Measurements from ENCODE around the gene IFI30. TPM values are rescaled to one million over a fixed set of nuclear protein-coding genes. Genes with fewer than 3 reads are reported as not detected.

Gene IFI30
- total and polyA plus RNA-seq, 4 donors = 205 to 1,883 (median 526) TPM

- H3K9ac ChIP-seq (ENCODE audit: insufficient read depth in 1 of 2, low read length in 2 of 2) = no peak overlapping the region
- no peaks in the 10 kb centered on the region for H3K4me1 ChIP-seq (ENCODE audit: control insufficient read depth in 5 of 5, insufficient read depth in 5 of 5, low read length in 5 of 5)
- H3K27ac ChIP-seq (ENCODE audit: low read depth in 1 of 2, low read length in 1 of 2) = no peak overlapping the region
- no peak for TF ChIP-seq CTCF (IDR thresholded peaks at IDR 0.05; ENCODE audit: control extremely low read depth, extremely low read depth)
- peaks cover 0 to 43% (median 22%) of the 10 kb centered on the region in 4 donors for H3K36me3 ChIP-seq (ENCODE audit: control insufficient read depth in 4 of 4, insufficient read depth in 4 of 4, low read length in 4 of 4)
- 92 to 96% methylated on average over 16 of the region's 16 CpGs for WGBS, 2 donors
- no peak for ATAC-seq (ENCODE audit: insufficient read depth, low FRiP score)
- no peak for DNase-seq
- H3K9me3 ChIP-seq (ENCODE audit: control insufficient read depth in 4 of 4, insufficient read depth in 3 of 4, low read length in 3 of 4) = no peaks in the 10 kb centered on the region
- no peaks in the 10 kb centered on the region for H3K27me3 ChIP-seq (ENCODE audit: control insufficient read depth in 3 of 3, insufficient read depth in 3 of 3, low read length in 2 of 3)
- no peak overlapping the region for H3K4me3 ChIP-seq
These were observed 29.3 kb upstream of the IFI30 start for GRCh38 chr19:18144361-18144760.

GRCh38 chr19:18144906-18145305, 28.7 kb upstream of the IFI30 start:
- Histone ChIP-seq H3K36me3 (ENCODE audit: control insufficient read depth in 4 of 4, insufficient read depth in 4 of 4, low read length in 4 of 4) (peaks cover 0 to 45% (median 22%) of the 10 kb centered on the region in 4 donors), H3K4me3 (no peak overlapping the region), H3K9me3 (ENCODE audit: control insufficient read depth in 4 of 4, insufficient read depth in 3 of 4, low read length in 3 of 4) (no peaks in the 10 kb centered on the region), H3K9ac (ENCODE audit: insufficient read depth in 1 of 2, low read length in 2 of 2) (no peak overlapping the region), H3K27ac (ENCODE audit: low read depth in 1 of 2, low read length in 1 of 2) (no peak overlapping the region), H3K4me1 (ENCODE audit: control insufficient read depth in 5 of 5, insufficient read depth in 5 of 5, low read length in 5 of 5) (no peaks in the 10 kb centered on the region), H3K27me3 (ENCODE audit: control insufficient read depth in 3 of 3, insufficient read depth in 3 of 3, low read length in 2 of 3) (no peaks in the 10 kb centered on the region)
- DNase-seq = no peak
- no peak for TF ChIP-seq CTCF (IDR thresholded peaks at IDR 0.05; ENCODE audit: control extremely low read depth, extremely low read depth)
- ATAC-seq (ENCODE audit: insufficient read depth, low FRiP score) = no peak
- 96 to 97% methylated on average over 24 to 28 of the region's 28 CpGs for WGBS, 2 donors

- no peaks in the 10 kb centered on the region for H3K27me3 ChIP-seq (ENCODE audit: control insufficient read depth in 3 of 3, insufficient read depth in 3 of 3, low read length in 2 of 3)
- no peak for DNase-seq
- H3K4me3 ChIP-seq = no peak overlapping the region
- H3K4me1 ChIP-seq (ENCODE audit: control insufficient read depth in 5 of 5, insufficient read depth in 5 of 5, low read length in 5 of 5) = no peaks in the 10 kb centered on the region
- TF ChIP-seq CTCF (IDR thresholded peaks at IDR 0.05; ENCODE audit: control extremely low read depth, extremely low read depth) = no peak
- H3K36me3 ChIP-seq (ENCODE audit: control insufficient read depth in 4 of 4, insufficient read depth in 4 of 4, low read length in 4 of 4) = peaks cover 0 to 42% (median 21%) of the 10 kb centered on the region in 4 donors
- WGBS, 2 donors = 97 to 99% methylated on average over 17 to 19 of the region's 19 CpGs
- no peak for ATAC-seq (ENCODE audit: insufficient read depth, low FRiP score)
- no peak overlapping the region for H3K27ac ChIP-seq (ENCODE audit: low read depth in 1 of 2, low read length in 1 of 2)
- H3K9me3 ChIP-seq (ENCODE audit: control insufficient read depth in 4 of 4, insufficient read depth in 3 of 4, low read length in 3 of 4) = no peaks in the 10 kb centered on the region
- H3K9ac ChIP-seq (ENCODE audit: insufficient read depth in 1 of 2, low read length in 2 of 2) = no peak overlapping the region
These were observed 28.1 kb upstream of the IFI30 start for GRCh38 chr19:18145391-18145999.

- Histone ChIP-seq H3K36me3 (ENCODE audit: control insufficient read depth in 4 of 4, insufficient read depth in 4 of 4, low read length in 4 of 4) (peaks cover 0 to 37% (median 15%) of the 10 kb centered on the region in 4 donors), H3K27ac (ENCODE audit: low read depth in 1 of 2, low read length in 1 of 2) (no peak overlapping the region), H3K27me3 (ENCODE audit: control insufficient read depth in 3 of 3, insufficient read depth in 3 of 3, low read length in 2 of 3) (no peaks in the 10 kb centered on the region), H3K9ac (ENCODE audit: insufficient read depth in 1 of 2, low read length in 2 of 2) (no peak overlapping the region), H3K9me3 (ENCODE audit: control insufficient read depth in 4 of 4, insufficient read depth in 3 of 4, low read length in 3 of 4) (no peaks in the 10 kb centered on the region), H3K4me1 (ENCODE audit: control insufficient read depth in 5 of 5, insufficient read depth in 5 of 5, low read length in 5 of 5) (peaks cover 0 to 6% (median 0%) of the 10 kb centered on the region in 5 donors), H3K4me3 (no peak overlapping the region)
- ATAC-seq (ENCODE audit: insufficient read depth, low FRiP score) (no peak), DNase-seq (no peak)
- WGBS, 2 donors = 95 to 96% methylated on average over 13 of the region's 13 CpGs
- no peak for TF ChIP-seq CTCF (IDR thresholded peaks at IDR 0.05; ENCODE audit: control extremely low read depth, extremely low read depth)
These were observed 26.2 kb upstream of the IFI30 start for GRCh38 chr19:18147396-18147795.
